Ovary (tissue), 9 donors: Measurements from ENCODE around the gene CTNNA3. TPM values are rescaled to one million over a fixed set of nuclear protein-coding genes. Genes with fewer than 3 reads are reported as not detected.

Experiments used
- DNase-seq, 5 donors: peaks; one replicate each; pipeline ENCODE4 v3.0.0-alpha.2; 2019 to 2020
- H3K27ac ChIP-seq, 2 donors: fragments of 200-600 bp; one replicate each; pipeline versions ENCODE4 v1.5.1 to v1.8.0; 2019 to 2022
- H3K27me3 ChIP-seq: fragments of 200-600 bp; one replicate; pipeline ENCODE4 v1.8.0; 2022
- H3K36me3 ChIP-seq: fragments of 200-600 bp; sonication (generic); one replicate; pipeline ENCODE4 v1.5.1; 2019
- H3K4me1 ChIP-seq: one replicate; pipeline ENCODE4 v1.8.1; 2013; ENCODE audit warnings: mild to moderate bottlenecking, moderate library complexity; ENCODE audit not compliant: insufficient read depth
- H3K4me3 ChIP-seq: fragments of 200-600 bp; sonication (generic); one replicate; pipeline ENCODE4 v1.5.1; 2017
- H3K9me3 ChIP-seq, 2 donors: fragments of 200-600 bp in 1 of 2; sonication (generic) in 1 of 2; one replicate each; pipeline versions ENCODE4 v1.5.1 to v1.8.1; 2013 to 2019; ENCODE audit warnings: mild to moderate bottlenecking in 1 of 2, moderate library complexity in 1 of 2
- EP300 ChIP-seq: sonication (generic); formaldehyde crosslinking; IDR thresholded peaks from one replicate; pipeline ENCODE4 v1.6.1; 2017; ENCODE audit warnings: antibody characterized with exemption
- POLR2A ChIP-seq: fragments of 450-650 bp; IDR thresholded peaks from one replicate; pipeline ENCODE4 v1.6.1; 2017; ENCODE audit warnings: antibody characterized with exemption, mild to moderate bottlenecking, moderate library complexity
- WGBS, 3 donors: extraction: QIAGEN DNeasy Blood & Tissue Kit in 1 of 3; methylation state at CpG; one replicate each; pipeline versions ENCODE4 v1.1.5 to v1.1.7; 2013 to 2017; 5-methylcytosine and 5-hydroxymethylcytosine counted together
- intact Hi-C, 4 donors: fragments of 100-400 bp; cut with DNase I; formaldehyde crosslinking; loops; one replicate each; pipeline versions ENCODE4 v1.11.0 to v1.15.1; 2022 to 2023
- polyA plus RNA-seq, 2 donors: library from polyadenylated mRNA; stranded (reverse); fragments of 200-250 nt in 1 of 2; fragments of 350-450 nt in 1 of 2; fragmentation: Illumina TruSeq in 1 of 2; extraction: RNeasy Lipid Tissue Mini Kit (QIAGEN cat#74804) in 1 of 2; gene quantifications; one replicate each; pipeline ENCODE4 v1.2.3, GENCODE V29; 2013 to 2014
- total RNA-seq, 7 donors: library from RNA; depleted of rRNA in 2 of 7; stranded (reverse); fragments of >200 nt in 2 of 7; fragmentation: NEBNext Ultra II Directional in 3 of 7; extraction: Animal tissue kit (Norgen Biotek cat#: 25700) in 3 of 7; gene quantifications; one replicate each; pipeline versions ENCODE4 v1.1.0 to v1.2.4, GENCODE V29; 2016 to 2023
- TF ChIP-seq, protein P1 (sequence below), 3 donors: fragments of 450-650 bp in 2 of 3; fragments of 200-600 bp in 1 of 3; IDR thresholded peaks; one replicate each; pipeline versions ENCODE4 v1.5.1 to v1.8.0; 2016 to 2022; ENCODE audit warnings: antibody characterized with exemption in 3 of 3, mild to moderate bottlenecking in 1 of 3
- donor health status: DM: no; HTN: no; CAD: no; lungs with moderate emphysema.
- donor health status: DM: no; HTN: no; CAD: no.
- donor health status: Bipolar disorder and iron deficiency.
- donor health status: DM: yes; HTN: yes; CAD: no.
- donor health status: DM: no; HTN: no; CAD: no.
- donor health status: DM: yes; HTN: yes; CAD: no.

The CTNNA3 gene
- total and polyA plus RNA-seq, 9 donors, result 1.9 to 9.7 (median 4.0) TPM

GRCh38 chr10:66627156-66627555, 1068.8 kb downstream of the CTNNA3 start:
- H3K9me3 ChIP-seq, result no peaks in the 10 kb centered on the region
- no peak overlapping the region for H3K4me3 ChIP-seq
- intact Hi-C loops, result no loop called here
- no peaks in the 10 kb centered on the region for H3K4me1 ChIP-seq
- TF ChIP-seq EP300 (no peak), POLR2A (no peak)
- TF ChIP-seq, protein P1, sequence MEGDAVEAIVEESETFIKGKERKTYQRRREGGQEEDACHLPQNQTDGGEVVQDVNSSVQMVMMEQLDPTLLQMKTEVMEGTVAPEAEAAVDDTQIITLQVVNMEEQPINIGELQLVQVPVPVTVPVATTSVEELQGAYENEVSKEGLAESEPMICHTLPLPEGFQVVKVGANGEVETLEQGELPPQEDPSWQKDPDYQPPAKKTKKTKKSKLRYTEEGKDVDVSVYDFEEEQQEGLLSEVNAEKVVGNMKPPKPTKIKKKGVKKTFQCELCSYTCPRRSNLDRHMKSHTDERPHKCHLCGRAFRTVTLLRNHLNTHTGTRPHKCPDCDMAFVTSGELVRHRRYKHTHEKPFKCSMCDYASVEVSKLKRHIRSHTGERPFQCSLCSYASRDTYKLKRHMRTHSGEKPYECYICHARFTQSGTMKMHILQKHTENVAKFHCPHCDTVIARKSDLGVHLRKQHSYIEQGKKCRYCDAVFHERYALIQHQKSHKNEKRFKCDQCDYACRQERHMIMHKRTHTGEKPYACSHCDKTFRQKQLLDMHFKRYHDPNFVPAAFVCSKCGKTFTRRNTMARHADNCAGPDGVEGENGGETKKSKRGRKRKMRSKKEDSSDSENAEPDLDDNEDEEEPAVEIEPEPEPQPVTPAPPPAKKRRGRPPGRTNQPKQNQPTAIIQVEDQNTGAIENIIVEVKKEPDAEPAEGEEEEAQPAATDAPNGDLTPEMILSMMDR (IDR thresholded peaks at IDR 0.05), result no peak
- WGBS, 3 donors, result 49 to 56% (median 51%) methylated on average over 4 of the region's 4 CpGs
- H3K27me3 ChIP-seq, result no peaks in the 10 kb centered on the region
- H3K27ac ChIP-seq, result no peak overlapping the region
- no peak for DNase-seq
- no peaks in the 10 kb centered on the region for H3K36me3 ChIP-seq

DNA sequence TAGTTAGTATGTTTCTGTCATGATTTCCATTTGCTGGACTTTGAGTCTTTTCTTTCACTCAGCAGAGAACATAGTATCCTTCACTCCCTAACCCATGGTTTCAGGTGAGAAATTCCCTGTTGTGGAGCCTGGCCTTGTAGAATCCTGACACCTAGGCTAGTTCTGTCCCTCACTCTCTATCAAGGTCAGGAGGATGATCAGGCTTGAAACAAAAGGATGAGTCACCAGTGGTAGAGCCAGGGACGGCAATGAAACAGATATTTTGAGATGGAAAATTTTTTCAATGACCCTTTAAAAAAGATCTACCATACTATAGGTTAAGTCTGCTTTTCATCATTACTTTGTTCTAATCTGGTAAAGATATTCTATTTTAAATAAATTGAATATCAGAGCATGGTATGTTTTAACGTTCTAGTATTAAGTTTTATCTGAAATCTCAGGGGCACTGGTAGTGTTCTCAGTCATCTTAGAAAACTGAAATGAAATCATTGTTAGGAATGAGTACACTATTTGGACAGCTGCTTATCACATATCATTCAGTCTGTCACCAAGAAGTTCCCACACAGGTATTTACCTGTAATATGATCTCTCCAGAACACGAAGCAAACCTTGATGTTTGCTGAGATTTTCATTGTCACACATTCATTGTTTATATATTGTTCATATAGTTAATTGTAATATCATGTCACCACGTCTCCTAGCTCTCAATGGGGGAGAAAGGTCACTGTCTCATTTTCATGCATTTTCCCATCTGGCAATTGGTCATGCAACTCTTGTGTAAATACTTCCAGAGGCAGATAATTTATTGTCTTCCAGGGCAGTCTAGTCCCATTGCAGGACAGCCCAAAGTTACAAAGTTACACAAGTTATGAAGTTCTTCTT, 1070.0 kb downstream of the CTNNA3 start:
- intact Hi-C loops, result no loop called here
- TF ChIP-seq, protein P1 (IDR thresholded peaks at IDR 0.05), result no peak
- TF ChIP-seq EP300 (no peak), POLR2A (no peak)
- no peak overlapping the region for H3K4me3 ChIP-seq
- no peak for DNase-seq
- H3K27me3 ChIP-seq, result no peaks in the 10 kb centered on the region
- no peaks in the 10 kb centered on the region for H3K4me1 ChIP-seq
- no peaks in the 10 kb centered on the region for H3K36me3 ChIP-seq
- no peaks in the 10 kb centered on the region for H3K9me3 ChIP-seq
- 54 to 78% (median 59%) methylated on average over 4 of the region's 4 CpGs for WGBS, 3 donors
- no peak overlapping the region for H3K27ac ChIP-seq

DNA sequence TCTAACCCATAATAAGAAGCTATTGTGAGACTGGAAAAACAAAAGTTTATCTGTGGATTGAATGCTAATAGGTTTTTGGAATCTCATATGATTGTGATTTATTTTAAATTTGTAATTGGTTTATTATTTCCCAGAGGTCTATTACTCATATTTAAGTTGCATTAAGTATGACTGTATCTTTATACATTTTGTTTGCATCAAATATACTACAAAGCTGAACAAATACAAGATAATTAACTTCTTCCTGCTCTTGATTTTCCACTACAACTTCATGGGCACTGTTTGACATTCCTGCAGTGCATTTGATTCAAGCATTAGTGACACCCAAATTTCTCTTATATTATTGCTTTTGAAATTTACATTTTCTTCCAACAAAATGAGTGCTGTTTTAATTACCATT, 1073.9 kb downstream of the CTNNA3 start:
- no peak overlapping the region for H3K4me3 ChIP-seq
- intact Hi-C loops, result no loop called here
- H3K4me1 ChIP-seq, result no peaks in the 10 kb centered on the region
- no peak overlapping the region for H3K27ac ChIP-seq
- no peak for TF ChIP-seq EP300
- TF ChIP-seq POLR2A, result no peak
- TF ChIP-seq, protein P1 (IDR thresholded peaks at IDR 0.05), result no peak
- no peak for DNase-seq
- H3K9me3 ChIP-seq, result no peaks in the 10 kb centered on the region
- no peaks in the 10 kb centered on the region for H3K27me3 ChIP-seq
- no peaks in the 10 kb centered on the region for H3K36me3 ChIP-seq

- H3K27me3 ChIP-seq, result no peaks in the 10 kb centered on the region
- no peak for DNase-seq
- WGBS, 3 donors, result 84 to 93% (median 87%) methylated on average over 10 of the region's 10 CpGs
- H3K27ac ChIP-seq, result no peak overlapping the region
- no peaks in the 10 kb centered on the region for H3K36me3 ChIP-seq
- H3K9me3 ChIP-seq, result no peaks in the 10 kb centered on the region
- TF ChIP-seq EP300 (no peak), POLR2A (no peak)
- TF ChIP-seq, protein P1 (IDR thresholded peaks at IDR 0.05), result no peak
- intact Hi-C loops, result no loop called here
- no peak overlapping the region for H3K4me3 ChIP-seq
- no peaks in the 10 kb centered on the region for H3K4me1 ChIP-seq
Measured at GRCh38 chr10:66604195-66604594, 1091.8 kb downstream of the CTNNA3 start.
